SK-N-MC (cell line): ENCODE data around the gene CNNM2.

Experiments
- DNase-seq: peaks from one replicate; pipeline ENCODE4 v3.0.0-alpha.2; 2011; ENCODE audit warnings: low read depth, low spot score
- H3K27ac ChIP-seq: fragments of 200-600 bp; sonication (generic); 2 replicates; pipeline ENCODE4 v1.5.1; 2016; ENCODE audit warnings: mixed run types
- H3K36me3 ChIP-seq: fragments of 200-600 bp; sonication (generic); 2 replicates; pipeline ENCODE4 v1.6.1; 2017; ENCODE audit warnings: antibody characterized with exemption, low read length, mixed read lengths; ENCODE audit not compliant: insufficient read depth
- H3K4me3 ChIP-seq: fragments of 200-600 bp; sonication (generic); 2 replicates; pipeline ENCODE4 v1.5.1; 2016
- H3K9ac ChIP-seq: fragments of 200-600 bp; sonication (generic); 2 replicates; pipeline ENCODE4 v1.8.0; 2017; ENCODE audit warnings: mixed run types, mixed read lengths; ENCODE audit not compliant: insufficient read length
- H3K9me3 ChIP-seq: fragments of 200-600 bp; sonication (generic); 2 replicates; pipeline ENCODE4 v1.6.1; 2017; ENCODE audit warnings: low read depth, mild to moderate bottlenecking, antibody characterized with exemption, low read length, moderate library complexity, mixed read lengths
- EZH2 ChIP-seq: fragments of 200-600 bp; sonication (generic); IDR thresholded peaks from one replicate; pipeline ENCODE4 v1.6.1; 2017; ENCODE audit warnings: antibody characterized with exemption
- FOXP2 ChIP-seq: optimal IDR thresholded peaks from 2 replicates; pipeline ENCODE3; 2011; ENCODE audit warnings: mild to moderate bottlenecking, moderate library complexity; ENCODE audit not compliant: insufficient read depth; ENCODE audit errors: extremely low read length, control extremely low read depth
- POLR2AphosphoS5 ChIP-seq: IDR thresholded peaks from 2 replicates; pipeline ENCODE4 v1.6.1; 2012; ENCODE audit warnings: mild to moderate bottlenecking, low read depth, low read length, borderline replicate concordance

The CNNM2 gene

DNA sequence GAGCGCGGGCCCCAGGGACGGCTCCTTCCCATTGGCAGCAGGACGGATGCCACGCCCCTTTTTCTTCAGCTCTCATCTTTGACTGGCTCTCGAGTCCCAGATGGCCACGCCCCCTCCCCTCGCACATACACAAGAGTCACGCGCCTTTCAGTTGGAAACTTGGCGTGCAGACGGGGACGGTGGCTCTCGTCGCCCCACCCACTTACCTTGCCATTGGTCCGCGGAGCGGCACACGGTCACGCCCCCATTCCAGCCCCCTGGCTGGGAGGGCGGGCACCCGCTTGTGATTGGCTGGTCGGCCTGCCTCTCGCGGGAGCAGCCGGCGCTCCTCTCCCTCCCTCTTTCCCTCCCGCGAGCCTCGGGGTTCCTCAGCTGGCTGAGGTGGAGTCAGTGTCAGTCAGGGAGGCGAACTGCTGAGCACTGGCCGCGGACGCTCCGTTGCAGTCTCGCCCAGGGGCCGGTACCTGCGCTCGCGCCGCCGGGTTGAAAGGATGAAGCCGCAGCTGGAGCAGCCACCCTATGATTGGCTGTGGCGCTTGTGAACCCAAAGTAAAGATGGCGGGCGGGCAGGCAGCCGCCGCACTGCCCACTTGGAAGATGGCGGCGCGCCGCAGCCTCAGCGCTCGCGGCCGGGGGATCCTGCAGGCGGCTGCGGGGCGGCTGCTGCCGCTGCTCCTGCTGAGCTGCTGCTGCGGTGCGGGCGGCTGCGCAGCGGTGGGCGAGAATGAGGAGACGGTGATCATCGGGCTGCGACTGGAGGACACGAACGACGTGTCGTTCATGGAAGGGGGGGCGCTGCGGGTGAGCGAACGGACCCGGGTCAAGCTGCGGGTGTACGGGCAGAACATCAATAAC is at the start of gene CNNM2:
Gene CNNM2, plus strand, starts transcription at position 333 of the 855 bp plus-strand sequence. Its CDS starts 187 bp downstream, at position 520.
- no peaks in the 10 kb centered on the region for H3K36me3 ChIP-seq
- no peak for TF ChIP-seq EZH2
- no peak within 1 kb of the TSS for H3K27ac ChIP-seq
- peak; percentile 89 for DNase-seq
- H3K4me3 ChIP-seq, result peak within 1 kb of the TSS; percentile 89
- no peaks in the 10 kb centered on the region for H3K9me3 ChIP-seq
- H3K9ac ChIP-seq, result peak within 1 kb of the TSS; percentile 68

DNA sequence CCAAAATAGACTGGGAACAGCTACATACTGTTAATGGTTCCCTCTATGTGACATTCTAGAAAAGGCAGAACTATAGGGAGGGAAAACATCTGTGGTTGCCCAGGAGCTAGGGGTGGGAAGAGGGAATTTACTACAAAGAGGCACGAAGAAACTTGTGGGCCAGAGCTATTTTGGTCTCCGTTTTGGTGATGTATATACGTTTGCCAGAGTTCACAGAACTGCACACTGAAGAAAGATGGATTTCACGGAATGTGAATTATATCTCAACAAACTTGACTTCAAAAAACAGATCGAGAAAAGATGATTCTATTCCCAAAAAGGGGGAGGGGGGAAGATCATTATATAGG is 49.2 kb upstream of the CNNM2 start:
- Histone ChIP-seq H3K9me3 (no peaks in the 10 kb centered on the region), H3K9ac (peak overlapping the region; percentile 63), H3K4me3 (peak overlapping the region; percentile 78), H3K27ac (no peak overlapping the region), H3K36me3 (no peaks in the 10 kb centered on the region)
- DNase-seq, result no peak
- no peak for TF ChIP-seq POLR2AphosphoS5
- no peak for TF ChIP-seq EZH2
- TF ChIP-seq FOXP2, result no peak

DNA sequence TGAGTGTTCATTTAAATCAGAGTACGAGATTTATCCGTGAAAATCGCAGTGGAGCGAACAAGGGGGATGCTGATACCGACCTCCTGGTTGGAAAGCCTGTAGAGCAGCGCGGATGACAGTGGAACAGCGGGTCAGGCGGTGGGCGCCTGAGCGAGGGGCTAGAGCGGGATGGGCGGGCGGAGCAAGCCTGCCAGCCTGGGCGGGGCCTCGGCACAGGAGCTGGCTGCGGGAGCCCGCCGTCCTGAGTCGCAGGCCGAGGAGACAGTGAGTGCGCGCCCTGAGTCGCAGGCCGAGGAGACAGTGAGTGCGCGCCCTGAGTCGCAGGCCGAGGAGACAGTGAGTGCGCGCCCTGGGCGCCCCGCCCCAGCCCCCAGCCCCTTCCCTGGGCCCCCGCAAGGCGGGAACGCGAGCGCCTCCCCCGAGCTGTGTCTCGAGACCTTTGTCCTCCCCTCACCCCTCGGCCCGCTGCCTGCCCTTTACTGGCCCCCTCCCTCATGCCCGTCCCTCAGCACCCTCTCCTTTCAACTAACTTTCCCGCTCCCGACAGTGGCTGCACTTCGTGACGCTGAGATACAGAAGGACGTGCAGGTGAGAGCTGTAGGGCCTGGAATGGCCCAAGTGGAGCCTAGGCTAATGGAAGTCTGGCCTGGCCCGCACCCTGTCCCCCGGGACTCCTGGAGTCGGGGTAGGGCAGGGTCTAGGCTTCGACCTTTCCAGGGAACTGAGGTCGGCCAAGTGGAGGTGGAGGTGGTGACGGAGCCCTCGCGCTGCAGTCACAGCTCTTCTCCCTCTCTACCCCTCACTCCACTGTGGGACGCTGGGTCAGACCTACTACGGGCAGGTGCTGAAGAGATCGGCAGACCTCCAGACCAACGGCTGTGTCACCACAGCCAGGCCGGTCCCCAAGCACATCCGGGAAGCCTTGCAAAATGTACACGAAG is 48.6 kb upstream of the CNNM2 start, which contains the start of gene AS3MT:
Gene AS3MT, plus strand, starts transcription at position 213 of the 941 bp plus-strand sequence. Its CDS starts 123 bp downstream, at position 336.
- Histone ChIP-seq H3K4me3 (peak within 1 kb of the TSS; percentile 78), H3K27ac (no peak within 1 kb of the TSS), H3K9ac (peak within 1 kb of the TSS; percentile 63), H3K9me3 (no peaks in the 10 kb centered on the region), H3K36me3 (no peaks in the 10 kb centered on the region)
- TF ChIP-seq EZH2 (no peak), FOXP2 (no peak), POLR2AphosphoS5 (no peak)
- DNase-seq, result no peak

DNA sequence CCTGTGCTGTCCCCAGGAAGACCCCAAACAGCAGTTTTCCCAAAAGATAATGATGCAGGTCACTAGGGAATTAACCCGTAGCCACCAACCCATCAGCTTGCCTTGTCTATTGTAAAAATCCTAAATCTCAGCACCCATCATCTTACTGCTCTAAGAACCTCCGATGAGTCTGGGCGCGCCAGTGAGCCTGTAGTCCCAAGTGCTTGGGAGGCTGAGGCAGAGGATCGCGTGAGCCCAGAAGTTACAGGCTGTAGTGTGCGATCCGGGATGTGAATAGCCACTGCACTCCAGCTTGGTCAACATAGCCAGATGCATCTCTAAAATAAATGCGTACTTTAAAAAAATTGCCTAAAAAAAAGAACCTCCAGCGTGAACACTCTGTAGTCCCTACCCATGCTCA is 47.9 kb upstream of the CNNM2 start:
- Histone ChIP-seq H3K27ac (no peak overlapping the region), H3K9ac (no peak overlapping the region)
- TF ChIP-seq FOXP2, result no peak
- TF ChIP-seq EZH2, result no peak
- no peak for TF ChIP-seq POLR2AphosphoS5

DNA sequence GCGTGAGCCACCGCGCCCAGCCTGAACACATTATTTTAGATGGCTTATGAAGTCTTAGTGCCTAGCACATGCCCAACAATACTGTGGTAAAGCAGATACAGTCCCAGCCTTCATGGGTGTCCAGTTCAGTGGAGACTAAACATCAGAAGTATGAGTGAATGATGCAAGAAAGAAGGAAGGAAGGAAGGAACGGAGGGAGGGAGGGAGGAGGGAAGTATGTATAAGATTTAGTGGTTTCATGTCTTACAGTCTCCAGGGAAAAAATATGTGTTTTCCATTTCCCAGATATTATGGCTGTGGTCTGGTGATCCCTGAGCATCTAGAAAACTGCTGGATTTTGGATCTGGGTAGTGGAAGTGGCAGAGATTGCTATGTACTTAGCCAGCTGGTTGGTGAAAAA is 45.9 kb upstream of the CNNM2 start:
- DNase-seq, result no peak
- no peak overlapping the region for H3K27ac ChIP-seq
- no peaks in the 10 kb centered on the region for H3K36me3 ChIP-seq
- H3K9me3 ChIP-seq, result no peaks in the 10 kb centered on the region
- no peak overlapping the region for H3K9ac ChIP-seq
- TF ChIP-seq FOXP2 (no peak), POLR2AphosphoS5 (no peak), EZH2 (no peak)
- H3K4me3 ChIP-seq, result no peak overlapping the region

More for the DNA sequence above, 47.9 kb upstream of the CNNM2 start:
- peak overlapping the region; percentile 78; the same call in 1 of the 2 replicates for H3K4me3 ChIP-seq
- no peaks in the 10 kb centered on the region for H3K9me3 ChIP-seq
- H3K36me3 ChIP-seq, result no peaks in the 10 kb centered on the region
- no peak for DNase-seq

DNA sequence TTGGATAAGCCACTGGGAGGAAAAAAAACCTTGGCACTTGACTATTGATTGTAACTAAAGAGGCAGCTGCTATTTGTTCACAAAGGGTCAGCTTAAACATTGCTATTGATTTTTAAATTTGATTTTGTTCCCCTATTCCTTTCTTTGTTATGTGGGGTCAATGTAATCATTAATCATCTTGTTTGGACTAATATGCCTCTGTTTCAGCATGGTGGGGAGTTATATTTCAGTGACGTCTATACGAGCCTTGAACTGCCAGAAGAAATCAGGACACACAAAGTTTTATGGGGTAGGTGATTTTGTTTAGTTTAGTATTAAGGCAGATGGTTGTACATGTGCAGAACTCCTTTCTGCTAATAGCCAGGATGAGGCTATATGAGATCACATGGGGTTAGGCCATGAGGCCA is 41.3 kb upstream of the CNNM2 start:
- no peaks in the 10 kb centered on the region for H3K36me3 ChIP-seq
- no peaks in the 10 kb centered on the region for H3K9me3 ChIP-seq
- H3K27ac ChIP-seq, result no peak overlapping the region
- no peak overlapping the region for H3K4me3 ChIP-seq
- TF ChIP-seq EZH2 (no peak), POLR2AphosphoS5 (no peak), FOXP2 (no peak)
- H3K9ac ChIP-seq, result no peak overlapping the region
- no peak for DNase-seq

DNA sequence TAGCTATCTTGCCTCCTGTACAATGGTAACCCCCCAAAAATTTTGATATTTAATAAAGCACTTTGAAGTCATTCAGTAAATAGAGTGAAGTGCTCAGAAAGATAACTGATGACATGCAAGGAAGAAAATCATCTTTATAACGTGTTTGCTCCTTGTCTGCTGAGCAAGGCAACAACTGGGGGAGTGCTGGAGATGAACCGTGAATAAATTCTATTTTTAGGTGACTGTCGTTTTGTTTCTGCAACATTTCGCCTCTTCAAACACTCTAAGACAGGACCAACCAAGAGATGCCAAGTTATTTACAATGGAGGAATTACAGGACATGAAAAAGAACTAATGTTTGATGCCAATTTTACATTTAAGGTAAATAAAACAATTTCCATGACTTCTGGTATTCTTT is 39.5 kb upstream of the CNNM2 start:
- Histone ChIP-seq H3K27ac (no peak overlapping the region), H3K9ac (no peak overlapping the region), H3K4me3 (no peak overlapping the region), H3K36me3 (no peaks in the 10 kb centered on the region), H3K9me3 (no peaks in the 10 kb centered on the region)
- DNase-seq, result no peak
- no peak for TF ChIP-seq EZH2
- no peak for TF ChIP-seq POLR2AphosphoS5
- TF ChIP-seq FOXP2, result no peak

DNA sequence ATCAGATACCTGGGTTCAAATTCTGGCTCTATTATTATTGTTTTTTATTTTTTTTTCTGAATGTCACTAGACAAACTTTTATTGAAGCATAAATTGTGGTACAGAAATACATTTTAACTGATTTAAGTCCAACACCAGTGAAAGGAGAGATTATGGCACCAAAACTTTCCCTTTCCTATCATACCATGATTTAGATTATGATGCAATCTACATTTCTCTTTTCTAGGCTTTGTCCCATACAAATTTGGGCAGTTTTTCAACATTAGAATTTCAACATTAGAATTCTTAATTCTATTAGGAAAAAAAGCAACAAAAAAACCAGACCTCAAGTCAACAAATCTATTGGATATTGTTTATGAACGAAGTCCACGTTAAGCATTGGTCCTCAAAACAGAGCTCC is 37.8 kb upstream of the CNNM2 start:
- H3K27ac ChIP-seq, result no peak overlapping the region
- H3K9ac ChIP-seq, result no peak overlapping the region
- TF ChIP-seq POLR2AphosphoS5 (no peak), FOXP2 (no peak)
- H3K9me3 ChIP-seq, result no peaks in the 10 kb centered on the region
- no peak overlapping the region for H3K4me3 ChIP-seq
- no peaks in the 10 kb centered on the region for H3K36me3 ChIP-seq
- DNase-seq, result no peak
